GM15510 (cell line): ENCODE results near the gene RAB11B.
A peak's percentile ranks its signal among the peaks of the same experiment; 100 is the strongest.

ENCODE experiments used
- POLR2A ChIP-seq: IDR thresholded peaks from 3 replicates; pipeline ENCODE4 v1.6.1; 2011; ENCODE audit warnings: borderline replicate concordance; ENCODE audit not compliant: insufficient read length; ENCODE audit errors: extremely low read depth

RAB11B gene

GRCh38 chr19:8393192-8393870 is 3.2 kb downstream of the RAB11B start:
- no peak for TF ChIP-seq POLR2A

GRCh38 chr19:8393871-8394250 is 3.7 kb downstream of the RAB11B start:
- TF ChIP-seq POLR2A = no peak

- no peak for TF ChIP-seq POLR2A
Observed at GRCh38 chr19:8395621-8396082, 5.5 kb downstream of the RAB11B start.

DNA sequence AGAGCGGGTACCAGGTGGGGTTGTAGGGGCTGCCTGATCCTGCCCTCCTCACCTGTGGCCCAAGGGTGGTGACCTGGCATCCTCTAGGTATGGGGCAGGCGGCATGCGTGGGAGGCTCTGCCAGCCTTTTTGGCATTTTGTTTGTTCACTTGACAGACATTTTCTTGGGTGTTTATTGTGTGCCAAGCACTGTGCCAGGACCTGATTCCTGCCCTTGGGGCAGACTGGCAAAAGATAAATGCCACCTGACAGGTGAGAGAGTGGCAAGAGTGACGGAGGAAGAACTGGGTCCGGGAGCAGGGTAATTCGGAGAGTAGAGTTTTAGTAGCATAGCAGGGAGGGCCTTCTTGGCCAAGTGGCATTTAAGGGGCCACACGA is 6.0 kb downstream of the RAB11B start:
- no peak for TF ChIP-seq POLR2A

- no peak for TF ChIP-seq POLR2A
Observed at GRCh38 chr19:8396563-8397203, 6.5 kb downstream of the RAB11B start.

DNA sequence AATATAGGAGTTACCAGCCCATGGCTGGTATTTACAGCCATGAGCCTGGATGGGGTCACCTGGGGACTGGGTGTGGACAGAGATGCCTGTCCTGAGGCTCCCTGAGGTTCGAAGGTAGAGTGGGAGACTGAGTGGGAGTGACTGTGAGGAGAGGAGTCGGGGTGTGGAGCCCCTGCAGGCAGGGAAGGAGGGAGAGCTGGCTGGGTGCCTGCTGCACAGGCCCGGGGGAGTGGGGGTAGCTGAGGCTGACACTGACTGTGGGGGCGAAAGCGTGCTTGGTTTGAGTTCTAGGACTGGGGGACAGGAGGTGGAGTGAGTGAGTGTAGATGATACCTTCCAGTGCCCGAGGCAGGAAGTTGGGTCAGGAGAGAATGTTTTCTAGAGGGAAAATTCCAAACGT is 7.1 kb downstream of the RAB11B start:
- no peak for TF ChIP-seq POLR2A

DNA sequence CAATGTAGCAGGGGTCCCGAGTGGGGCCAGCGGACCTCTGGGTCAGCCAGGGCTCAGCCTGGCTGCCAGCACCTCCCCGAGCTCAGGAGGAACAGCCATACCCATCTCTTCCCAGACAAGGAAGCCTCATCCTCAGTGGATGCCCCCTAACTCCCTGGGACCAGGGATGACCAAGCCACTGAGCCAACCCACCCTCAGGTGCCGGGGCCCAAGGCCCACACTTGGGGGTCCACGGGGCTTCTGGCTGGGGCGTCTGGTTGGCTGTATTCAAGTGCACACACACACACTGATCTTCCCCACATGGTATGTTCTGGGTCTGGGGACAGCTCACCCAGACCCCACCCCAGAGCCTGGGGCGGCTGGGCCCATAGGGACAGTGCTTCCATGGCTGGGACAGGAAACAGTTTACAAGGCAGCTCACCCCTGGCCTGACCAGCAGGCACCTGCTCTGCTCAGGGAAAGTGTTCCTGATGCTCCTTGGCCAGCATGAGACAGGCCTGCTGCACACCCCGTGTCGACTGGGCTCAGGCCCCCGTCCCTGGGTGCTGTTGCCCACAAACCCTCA is 7.7 kb downstream of the RAB11B start:
- no peak for TF ChIP-seq POLR2A

GRCh38 chr19:8398311-8398771 is 8.2 kb downstream of the RAB11B start:
- no peak for TF ChIP-seq POLR2A

DNA sequence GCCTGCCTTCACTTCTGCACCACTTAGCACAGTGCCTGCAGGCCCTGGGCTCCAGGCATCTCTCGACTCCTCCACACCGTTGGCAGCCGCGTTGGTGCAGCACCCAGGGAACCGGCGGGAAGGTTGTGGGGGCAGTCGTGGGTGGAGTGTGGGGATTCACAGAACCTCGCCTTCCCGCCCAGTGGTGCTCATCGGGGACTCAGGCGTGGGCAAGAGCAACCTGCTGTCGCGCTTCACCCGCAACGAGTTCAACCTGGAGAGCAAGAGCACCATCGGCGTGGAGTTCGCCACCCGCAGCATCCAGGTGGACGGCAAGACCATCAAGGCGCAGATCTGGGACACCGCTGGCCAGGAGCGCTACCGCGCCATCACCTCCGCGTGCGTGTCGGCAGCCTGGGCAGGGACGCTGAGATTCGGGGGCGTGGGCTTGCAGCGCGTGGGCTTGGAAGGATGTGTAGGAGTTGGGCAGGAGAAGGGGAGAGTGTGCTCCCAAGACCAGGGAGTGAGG is 9.6 kb downstream of the RAB11B start:
- no peak for TF ChIP-seq POLR2A

- no peak for TF ChIP-seq POLR2A
Observed at GRCh38 chr19:8401981-8402411, 11.8 kb downstream of the RAB11B start.

- no peak for TF ChIP-seq POLR2A
Observed at GRCh38 chr19:8403098-8403819, 13.1 kb downstream of the RAB11B start.

GRCh38 chr19:8403820-8404109 is 13.6 kb downstream of the RAB11B start:
- no peak for TF ChIP-seq POLR2A

GRCh38 chr19:8404391-8405151 is 14.4 kb downstream of the RAB11B start:
- no peak for TF ChIP-seq POLR2A

- TF ChIP-seq POLR2A = peak; percentile 57
Observed at GRCh38 chr19:8412783-8413628, 22.8 kb downstream of the RAB11B start, which contains the start of gene MARCHF2. Gene MARCHF2 (plus strand): TSS chr19:8413305. CDS start chr19:8421841, 8,536 bp downstream.

DNA sequence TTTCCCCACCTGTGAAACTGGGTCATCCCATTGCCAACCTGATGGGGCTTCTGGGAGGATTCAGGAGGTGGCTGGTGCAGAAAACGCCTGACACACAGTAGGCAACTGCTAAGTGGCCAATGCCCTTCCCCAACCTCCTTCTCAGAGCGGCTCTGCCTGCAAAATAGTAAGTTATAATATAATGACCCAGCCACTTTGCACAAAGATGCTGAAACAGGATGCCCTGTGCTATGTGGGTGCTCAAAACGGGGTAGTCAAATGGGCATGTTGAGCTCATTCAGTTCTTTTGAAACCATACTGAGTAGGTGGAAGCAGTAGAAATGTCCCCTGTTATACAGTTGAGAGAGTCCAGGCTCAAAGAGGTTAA is 23.5 kb downstream of the RAB11B start:
- TF ChIP-seq POLR2A = no peak

DNA sequence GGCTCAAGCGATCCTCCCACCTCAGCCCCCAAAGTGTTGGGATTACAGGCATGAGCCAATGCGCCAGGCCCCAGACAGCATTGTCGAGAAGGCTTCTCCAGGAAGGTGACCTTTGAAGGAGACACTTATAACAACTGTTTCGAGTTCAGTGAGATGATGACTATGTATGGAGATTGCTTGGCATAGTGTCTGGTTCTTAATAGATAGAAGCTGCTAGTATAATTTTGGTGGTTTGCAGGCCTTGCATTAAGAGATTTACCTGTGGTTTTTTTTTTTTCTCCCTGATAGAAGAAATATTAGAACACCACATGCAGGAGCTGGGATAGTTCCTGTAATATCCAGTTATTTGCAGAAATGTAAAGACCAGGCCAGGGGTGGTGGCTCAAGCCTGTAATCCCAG is 26.6 kb downstream of the RAB11B start:
- TF ChIP-seq POLR2A = no peak
